Nephron progenitor cell (in vitro differentiated cells): Measurements from ENCODE around the gene ADAMTS3.

Experiments used
- DNase-seq: peaks from one replicate; pipeline ENCODE4 v3.0.0; 2021
- H3K27ac Mint-ChIP-seq: 2 replicates; pipeline ENCODE4 v1.8.0; 2021; ENCODE audit warnings: mild to moderate bottlenecking, moderate library complexity, mixed read lengths
- H3K27me3 Mint-ChIP-seq: 2 replicates; pipeline ENCODE4 v1.8.0; 2021; ENCODE audit warnings: mild to moderate bottlenecking, low read depth, mixed read lengths; ENCODE audit not compliant: poor library complexity
- H3K36me3 Mint-ChIP-seq: 2 replicates; pipeline ENCODE4 v1.8.0; 2021; ENCODE audit warnings: low read depth, mixed read lengths
- H3K4me1 Mint-ChIP-seq: 2 replicates; pipeline ENCODE4 v1.8.0; 2021; ENCODE audit warnings: mixed read lengths
- H3K4me3 Mint-ChIP-seq: 2 replicates; pipeline ENCODE4 v1.8.0; 2021; ENCODE audit warnings: mild to moderate bottlenecking, moderate library complexity, mixed read lengths
- H3K9me3 Mint-ChIP-seq: 2 replicates; pipeline ENCODE4 v1.8.0; 2021; ENCODE audit warnings: mild to moderate bottlenecking, moderate library complexity, mixed read lengths
- TF ChIP-seq, protein P1 (sequence below): fragments of 200-600 bp; sonication (generic); IDR thresholded peaks from 2 replicates; pipeline ENCODE4 v1.5.0; 2021; ENCODE audit warnings: antibody characterized with exemption

The ADAMTS3 gene

GRCh38 chr4:72290737-72291136 lies 278.3 kb downstream of the ADAMTS3 start:
- Mint-ChIP-seq H3K27me3 (peaks cover 2% of the 10 kb centered on the region), H3K9me3 (no peaks in the 10 kb centered on the region), H3K4me1 (no peaks in the 10 kb centered on the region)

DNA sequence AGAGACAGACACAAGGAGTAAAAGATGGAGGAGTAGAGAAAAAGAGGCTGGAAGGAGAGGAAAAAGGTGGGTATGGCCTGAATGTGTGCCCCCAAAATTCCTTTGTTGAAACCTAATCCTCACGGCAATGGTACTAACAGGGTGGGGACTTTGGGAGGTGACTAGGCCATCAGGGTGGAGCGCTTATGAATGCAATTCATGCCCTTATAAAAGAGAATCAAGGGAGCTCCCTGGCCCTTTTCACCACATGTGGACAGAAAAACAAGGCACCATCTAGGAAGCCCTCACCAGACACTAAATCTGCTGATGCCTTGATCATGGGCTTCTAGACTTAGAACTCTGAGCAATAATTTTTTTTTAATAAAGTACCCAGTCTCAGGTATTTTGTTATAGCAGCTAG lies 282.1 kb downstream of the ADAMTS3 start:
- no peak overlapping the region for H3K27ac Mint-ChIP-seq
- H3K36me3 Mint-ChIP-seq: no peaks in the 10 kb centered on the region
- no peak for DNase-seq
- TF ChIP-seq, protein P1, sequence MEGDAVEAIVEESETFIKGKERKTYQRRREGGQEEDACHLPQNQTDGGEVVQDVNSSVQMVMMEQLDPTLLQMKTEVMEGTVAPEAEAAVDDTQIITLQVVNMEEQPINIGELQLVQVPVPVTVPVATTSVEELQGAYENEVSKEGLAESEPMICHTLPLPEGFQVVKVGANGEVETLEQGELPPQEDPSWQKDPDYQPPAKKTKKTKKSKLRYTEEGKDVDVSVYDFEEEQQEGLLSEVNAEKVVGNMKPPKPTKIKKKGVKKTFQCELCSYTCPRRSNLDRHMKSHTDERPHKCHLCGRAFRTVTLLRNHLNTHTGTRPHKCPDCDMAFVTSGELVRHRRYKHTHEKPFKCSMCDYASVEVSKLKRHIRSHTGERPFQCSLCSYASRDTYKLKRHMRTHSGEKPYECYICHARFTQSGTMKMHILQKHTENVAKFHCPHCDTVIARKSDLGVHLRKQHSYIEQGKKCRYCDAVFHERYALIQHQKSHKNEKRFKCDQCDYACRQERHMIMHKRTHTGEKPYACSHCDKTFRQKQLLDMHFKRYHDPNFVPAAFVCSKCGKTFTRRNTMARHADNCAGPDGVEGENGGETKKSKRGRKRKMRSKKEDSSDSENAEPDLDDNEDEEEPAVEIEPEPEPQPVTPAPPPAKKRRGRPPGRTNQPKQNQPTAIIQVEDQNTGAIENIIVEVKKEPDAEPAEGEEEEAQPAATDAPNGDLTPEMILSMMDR: no peak
- H3K4me1 Mint-ChIP-seq: no peaks in the 10 kb centered on the region
- H3K27me3 Mint-ChIP-seq: no peaks in the 10 kb centered on the region
- H3K9me3 Mint-ChIP-seq: no peaks in the 10 kb centered on the region
- H3K4me3 Mint-ChIP-seq: no peak overlapping the region

More at GRCh38 chr4:72290737-72291136, 278.3 kb downstream of the ADAMTS3 start:
- Mint-ChIP-seq H3K4me3 (no peak overlapping the region), H3K27ac (no peak overlapping the region), H3K36me3 (no peaks in the 10 kb centered on the region)
- TF ChIP-seq, protein P1: no peak
- no peak for DNase-seq

DNA sequence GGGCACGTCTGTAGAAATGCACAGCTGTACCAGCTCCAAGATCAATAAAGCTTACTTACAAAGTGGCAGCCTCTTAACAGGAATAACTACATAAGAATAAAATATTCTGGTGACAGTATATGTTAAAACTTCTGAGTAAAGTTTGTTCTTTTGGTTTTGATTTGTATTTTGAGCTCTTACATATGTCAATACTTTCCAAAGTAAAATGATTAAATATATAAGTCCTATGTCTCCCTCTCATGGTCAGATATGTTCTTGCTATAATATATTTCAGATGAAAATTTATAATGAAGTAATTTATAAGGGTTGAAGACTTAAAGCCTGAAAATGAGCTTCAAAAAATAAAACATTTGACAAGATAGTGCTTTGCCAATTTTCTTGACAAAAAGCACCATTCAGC lies 282.8 kb downstream of the ADAMTS3 start:
- Mint-ChIP-seq H3K27me3 (no peaks in the 10 kb centered on the region), H3K36me3 (no peaks in the 10 kb centered on the region), H3K9me3 (no peaks in the 10 kb centered on the region), H3K4me3 (no peak overlapping the region), H3K27ac (no peak overlapping the region), H3K4me1 (no peaks in the 10 kb centered on the region)
- DNase-seq: no peak
- TF ChIP-seq, protein P1: no peak

- H3K36me3 Mint-ChIP-seq: no peaks in the 10 kb centered on the region
- TF ChIP-seq, protein P1: no peak
- no peak for DNase-seq
- H3K9me3 Mint-ChIP-seq: no peaks in the 10 kb centered on the region
- no peaks in the 10 kb centered on the region for H3K4me1 Mint-ChIP-seq
- no peak overlapping the region for H3K27ac Mint-ChIP-seq
- no peaks in the 10 kb centered on the region for H3K27me3 Mint-ChIP-seq
- no peak overlapping the region for H3K4me3 Mint-ChIP-seq
These were observed 285.7 kb downstream of the ADAMTS3 start for GRCh38 chr4:72283357-72283756.

DNA sequence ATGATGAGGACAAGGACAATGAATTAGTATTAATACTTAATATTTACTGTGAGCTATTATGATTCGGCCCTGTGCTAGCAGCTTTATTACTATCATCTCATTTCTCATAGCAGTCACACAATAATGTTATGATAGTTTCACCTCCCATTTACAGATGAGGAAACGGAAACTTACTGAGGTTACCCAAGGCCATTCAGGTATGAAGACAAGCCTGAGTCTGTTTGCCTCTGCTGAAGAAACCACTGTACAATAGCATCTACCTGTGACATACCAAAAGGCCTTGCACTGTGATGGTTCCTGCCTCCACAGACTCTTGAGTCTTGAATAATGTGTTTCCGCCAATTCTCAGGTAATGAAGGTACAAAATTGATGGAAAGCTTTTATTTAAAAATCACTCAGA lies 288.8 kb downstream of the ADAMTS3 start:
- no peaks in the 10 kb centered on the region for H3K27me3 Mint-ChIP-seq
- H3K27ac Mint-ChIP-seq: no peak overlapping the region
- H3K4me3 Mint-ChIP-seq: no peak overlapping the region
- H3K4me1 Mint-ChIP-seq: no peaks in the 10 kb centered on the region
- no peak for DNase-seq
- H3K9me3 Mint-ChIP-seq: no peaks in the 10 kb centered on the region
- no peaks in the 10 kb centered on the region for H3K36me3 Mint-ChIP-seq
- TF ChIP-seq, protein P1: no peak

DNA sequence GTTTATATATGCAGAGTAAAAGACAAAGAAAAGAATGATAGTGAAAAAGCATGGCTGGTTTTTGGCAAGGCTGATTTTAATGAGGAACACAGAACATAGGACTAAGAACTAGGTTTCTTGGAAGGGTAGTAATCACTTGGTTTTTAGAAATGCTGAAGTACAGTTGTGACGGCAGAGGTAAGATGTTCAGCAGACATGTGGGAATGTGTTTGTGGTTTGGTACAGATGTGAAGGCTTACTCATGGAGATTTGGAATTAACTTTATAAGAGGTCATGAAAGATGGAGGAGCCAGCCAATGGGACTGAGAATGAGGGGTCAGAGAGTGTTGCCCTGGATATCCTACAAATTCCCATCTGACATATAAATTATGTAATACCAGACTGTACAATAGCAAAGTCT lies 293.6 kb downstream of the ADAMTS3 start:
- no peaks in the 10 kb centered on the region for H3K4me1 Mint-ChIP-seq
- no peak overlapping the region for H3K27ac Mint-ChIP-seq
- H3K4me3 Mint-ChIP-seq: no peak overlapping the region
- no peaks in the 10 kb centered on the region for H3K36me3 Mint-ChIP-seq
- no peak for DNase-seq
- H3K27me3 Mint-ChIP-seq: peaks cover 7% of the 10 kb centered on the region
- TF ChIP-seq, protein P1: no peak
- H3K9me3 Mint-ChIP-seq: peaks cover 3% of the 10 kb centered on the region
